AG04450 (cell line): ENCODE measurements around the gene DDX10. TPM values are rescaled to one million over a fixed set of nuclear protein-coding genes. Genes with fewer than 3 reads are reported as not detected.

Experiments used
- CTCF ChIA-PET: fragments of 300-600, 350-600 bp; formaldehyde crosslinking; extraction: SDS; loops from one replicate; lab custom pipeline; 2022; ENCODE audit warnings: antibody characterized with exemption, inconsistent platforms; lab: Charles Lee
- POLR2A ChIA-PET: fragments of 350-600 bp; formaldehyde crosslinking; extraction: SDS; loops from one replicate; lab custom pipeline; 2021; ENCODE audit warnings: antibody characterized with exemption, inconsistent platforms; lab: Yijun Ruan, JAX
- DNase-seq: peaks from one replicate; pipeline ENCODE4 v3.0.0-alpha.2; 2011; ENCODE audit warnings: low read depth, low spot score
- H3K27ac ChIP-seq: one replicate; pipeline ENCODE4 v1.5.1; 2012; ENCODE audit warnings: low read depth, low read length, control low read depth
- H3K27me3 ChIP-seq: one replicate; pipeline ENCODE4 v1.6.0; 2012; ENCODE audit warnings: low read length; ENCODE audit not compliant: control insufficient read depth, insufficient read depth
- H3K4me3 ChIP-seq: 2 replicates; pipeline ENCODE4 v1.5.1; 2011; ENCODE audit warnings: mild to moderate bottlenecking, low read depth, low read length, control low read depth
- H3K9me3 ChIP-seq: 2 replicates; pipeline ENCODE4 v1.5.1; 2012; ENCODE audit warnings: low read length; ENCODE audit not compliant: control insufficient read depth, insufficient read depth
- CTCF ChIP-seq: IDR thresholded peaks from 2 replicates; pipeline ENCODE4 v1.5.1; 2011; ENCODE audit warnings: low read depth, low read length, control low read depth, inconsistent platforms
- polyA plus RNA-seq: library from polyadenylated mRNA; depleted of rRNA; stranded (reverse); fragments of >200 nt; gene quantifications from 2 replicates; pipeline ENCODE4 v1.2.3, GENCODE V29; 2011

DDX10 gene
- polyA plus RNA-seq, 1 experiment = 27.1 TPM

DNA sequence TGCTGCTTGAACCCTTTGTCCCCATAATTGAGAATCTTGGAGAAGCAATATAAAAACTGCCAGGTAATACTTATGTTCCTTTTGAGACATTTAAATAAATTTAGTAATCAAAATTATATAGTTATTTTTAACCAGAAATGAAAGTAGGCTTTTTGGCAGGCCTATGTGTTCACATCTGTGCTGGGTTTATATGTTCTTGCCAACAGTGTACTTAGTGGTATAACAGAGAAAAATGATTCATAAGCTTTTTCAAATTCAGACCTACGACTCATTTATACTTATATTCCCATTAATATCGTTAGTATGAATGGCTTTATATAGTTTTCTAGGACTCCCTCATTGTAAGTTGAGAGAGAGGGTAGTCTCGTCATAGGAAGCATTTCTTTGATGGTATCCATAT lies 79.0 kb downstream of the DDX10 start:
- ChIA-PET CTCF (interaction anchor here (0.9 to 1.2 kb wide), 2 partner anchors 9 to 46 kb away, joined by 3 read pairs; no protein-coding TSS in a partner anchor), POLR2A (no interaction called here)
- no peaks in the 10 kb centered on the region for H3K27me3 ChIP-seq

DNA sequence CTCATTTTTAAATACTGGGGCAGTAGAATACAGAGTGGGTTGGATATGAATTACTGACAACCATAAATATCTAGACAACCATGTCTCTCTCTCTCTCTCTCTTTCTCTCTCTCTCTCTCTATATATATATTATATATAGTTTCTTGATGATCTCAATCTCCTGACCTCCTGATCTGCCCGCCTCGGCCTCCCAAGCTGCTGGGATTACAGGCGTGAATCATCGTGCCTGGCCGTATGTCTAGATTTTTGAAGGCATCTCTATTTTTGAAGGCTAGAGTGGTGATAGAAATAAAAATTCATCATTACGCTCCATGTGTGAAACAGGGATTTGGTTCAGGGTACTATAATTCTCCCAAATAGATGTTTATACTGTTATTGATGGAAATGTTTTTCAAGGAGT lies 84.1 kb downstream of the DDX10 start:
- ChIA-PET CTCF (no interaction called here), POLR2A (no interaction called here)
- DNase-seq = no peak
- H3K9me3 ChIP-seq = no peaks in the 10 kb centered on the region
- no peak overlapping the region for H3K4me3 ChIP-seq
- H3K27ac ChIP-seq = no peak overlapping the region
- no peaks in the 10 kb centered on the region for H3K27me3 ChIP-seq
- no peak for TF ChIP-seq CTCF

More for the DNA sequence above, 79.0 kb downstream of the DDX10 start:
- Histone ChIP-seq H3K4me3 (no peak overlapping the region), H3K9me3 (no peaks in the 10 kb centered on the region), H3K27ac (no peak overlapping the region)
- no peak for TF ChIP-seq CTCF
- DNase-seq = no peak

GRCh38 chr11:108751444-108751843 lies 86.6 kb downstream of the DDX10 start:
- POLR2A ChIA-PET = no interaction called here
- Histone ChIP-seq H3K9me3 (no peaks in the 10 kb centered on the region), H3K4me3 (no peak overlapping the region), H3K27ac (no peak overlapping the region), H3K27me3 (no peaks in the 10 kb centered on the region)
- no peak for DNase-seq
- TF ChIP-seq CTCF = no peak
- CTCF ChIA-PET = no interaction called here

- Histone ChIP-seq H3K9me3 (no peaks in the 10 kb centered on the region), H3K27ac (no peak overlapping the region), H3K27me3 (no peaks in the 10 kb centered on the region), H3K4me3 (no peak overlapping the region)
- no peak for DNase-seq
- ChIA-PET POLR2A (no interaction called here), CTCF (no interaction called here)
- TF ChIP-seq CTCF = no peak
Observed at GRCh38 chr11:108752297-108752751, 87.5 kb downstream of the DDX10 start.

GRCh38 chr11:108754901-108755625 lies 90.2 kb downstream of the DDX10 start:
- Histone ChIP-seq H3K27ac (no peak overlapping the region), H3K27me3 (no peaks in the 10 kb centered on the region), H3K9me3 (no peaks in the 10 kb centered on the region), H3K4me3 (no peak overlapping the region)
- no peak for DNase-seq
- TF ChIP-seq CTCF = no peak
- CTCF ChIA-PET = interaction anchor here (2.2 kb wide), 1 partner anchor 57 kb away, joined by 8 read pairs; no protein-coding TSS in a partner anchor
- POLR2A ChIA-PET = no interaction called here
